Endothelial cell of umbilical vein (primary cell): ENCODE measurements around the gene MYO1E. TPM values are rescaled to one million over a fixed set of nuclear protein-coding genes. Genes with fewer than 3 reads are reported as not detected.
A peak's percentile ranks its signal among the peaks of the same experiment; 100 is the strongest.
"Not testable (repeated sequence)": the region's sequence is repeated elsewhere in the genome, so short reads cannot be mapped to it uniquely, and the experiment has no call there.

Source experiments
- BruUV-seq: library from RNA; stranded (reverse); fragments of 400-500 nt; replicated peaks from 2 replicates; lab custom pipeline; 2021; lab: Mats Ljungman, UMichigan
- CTCF ChIA-PET: fragments of 300-600, 350-600 bp; sonication (Branson Sonifier 250); formaldehyde crosslinking; loops from one replicate; lab custom pipeline; 2021; ENCODE audit warnings: antibody characterized with exemption, inconsistent platforms; lab: Charles Lee
- POLR2A ChIA-PET: fragments of 300-600, 350-600 bp; sonication (Branson Sonifier 250); formaldehyde crosslinking; loops from one replicate; lab custom pipeline; 2021; ENCODE audit warnings: antibody characterized with exemption, inconsistent platforms; lab: Charles Lee
- DNase-seq: peaks from one replicate; pipeline ENCODE4 v3.0.0-alpha.2; 2011; ENCODE audit warnings: low read depth, low spot score
- FAIRE-seq: peaks from 2 replicates; lab custom pipeline; 2011; peaks lifted over from hg19 to GRCh38; lab: Jason Lieb, UNC
- H2AFZ ChIP-seq: 2 replicates; pipeline ENCODE4 v1.6.0; 2012; ENCODE audit warnings: low read depth, low read length, control low read depth, inconsistent platforms
- H3K27ac ChIP-seq: 2 replicates; pipeline ENCODE4 v1.5.1; 2011; ENCODE audit warnings: low read depth, mild to moderate bottlenecking, control low read depth, low read length, moderate library complexity; ENCODE audit not compliant: insufficient read depth
- H3K27me3 ChIP-seq, 2 experiments: 2 replicates each; pipeline versions ENCODE4 v1.6.0 to v1.6.1; 2011; ENCODE audit warnings: low read length in 2 of 2, mixed read lengths in 1 of 2; ENCODE audit not compliant: control insufficient read depth in 2 of 2, insufficient read depth in 2 of 2
- H3K36me3 ChIP-seq, 2 experiments: 2 replicates in 1 of 2; 3 replicates in 1 of 2; pipeline ENCODE4 v1.5.1; 2011; ENCODE audit warnings: low read length in 2 of 2, mild to moderate bottlenecking in 1 of 2, moderate library complexity in 1 of 2; ENCODE audit not compliant: control insufficient read depth in 2 of 2, insufficient read depth in 2 of 2; ENCODE audit errors: extremely low read depth in 1 of 2
- H3K4me1 ChIP-seq: 3 replicates; pipeline ENCODE4 v1.5.1; 2011; ENCODE audit warnings: mild to moderate bottlenecking, low read length; ENCODE audit not compliant: control insufficient read depth, insufficient read depth; ENCODE audit errors: extremely low read depth
- H3K4me2 ChIP-seq: 2 replicates; pipeline ENCODE4 v1.6.1; 2011; ENCODE audit warnings: low read length, control low read depth, mixed read lengths; ENCODE audit not compliant: insufficient read depth
- H3K4me3 ChIP-seq, 3 experiments: fragments of 200-600 bp in 1 of 3; sonication (generic), shearing (Covaris generic) in 1 of 3; replicated peaks in 1 of 3; 2 replicates each; pipeline ENCODE4 v1.5.1; 2011 to 2016; ENCODE audit warnings: control low read depth in 3 of 3, low read length in 3 of 3, mild to moderate bottlenecking in 2 of 3, inconsistent platforms in 1 of 3, low read depth in 1 of 3, moderate library complexity in 1 of 3; ENCODE audit not compliant: insufficient read depth in 1 of 3
- H3K79me2 ChIP-seq: 2 replicates; pipeline ENCODE4 v1.6.0; 2012; ENCODE audit warnings: low read length, inconsistent platforms; ENCODE audit not compliant: control insufficient read depth, insufficient read depth
- H3K9ac ChIP-seq: replicated peaks from 2 replicates; pipeline ENCODE3; 2011; ENCODE audit warnings: low read length, control low read depth; ENCODE audit not compliant: insufficient read depth; ENCODE audit errors: extremely low read depth
- H3K9me1 ChIP-seq: replicated peaks from 3 replicates; pipeline ENCODE4 v1.6.0; 2011; ENCODE audit warnings: mild to moderate bottlenecking, low read length; ENCODE audit not compliant: control insufficient read depth, insufficient read depth; ENCODE audit errors: extremely low read depth
- H3K9me3 ChIP-seq: replicated peaks from 2 replicates; pipeline ENCODE4 v1.5.1; 2012; ENCODE audit warnings: low read length, inconsistent platforms; ENCODE audit not compliant: control insufficient read depth, insufficient read depth
- H4K20me1 ChIP-seq: replicated peaks from 2 replicates; pipeline ENCODE3; 2011; ENCODE audit warnings: mild to moderate bottlenecking, low read length; ENCODE audit not compliant: control insufficient read depth, insufficient read depth; ENCODE audit errors: extremely low read depth
- GATA2 ChIP-seq: IDR thresholded peaks from 2 replicates; pipeline ENCODE4 v1.7.0; 2011; ENCODE audit warnings: low read depth, mild to moderate bottlenecking, moderate library complexity, mixed read lengths, low read length; ENCODE audit not compliant: insufficient read length, insufficient read depth
- dilution Hi-C: fragments of 300-500 bp; cut with MboI; formaldehyde crosslinking; loops from one replicate; pipeline ENCODE4 v1.15.0; 2019; ENCODE audit warnings: low sequenced_read_pairs; ENCODE audit not compliant: extremely low pct_ligation_motif_present
- intact Hi-C: fragments of 100-400 bp; cut with micrococcal nuclease; formaldehyde crosslinking; loops from one replicate; pipeline ENCODE4 v1.10.0; 2022
- polyA plus RNA-seq, 4 experiments: library from polyadenylated mRNA; depleted of rRNA in 3 of 4; stranded (reverse) in 3 of 4; unstranded in 1 of 4; fragments of >200 nt; gene quantifications; 2 replicates each; pipeline versions ENCODE4 v1.2.1 to v1.2.3, GENCODE V29; 2011 to 2012; ENCODE audit warnings: missing spikeins in 1 of 4
- total RNA-seq: library from RNA; stranded (reverse); gene quantifications from 2 replicates; pipeline ENCODE4 v1.2.3, GENCODE V29; 2021
- TF ChIP-seq, protein P1 (sequence below), 2 donors: IDR thresholded peaks; 1 replicate in 1 of 2; 2 replicates in 1 of 2; pipeline ENCODE4 v1.5.1; 2011; ENCODE audit warnings: low read length in 2 of 2, mild to moderate bottlenecking in 2 of 2, moderate library complexity in 2 of 2, control low read depth in 1 of 2, inconsistent platforms in 1 of 2, low read depth in 1 of 2; ENCODE audit not compliant: insufficient read depth in 1 of 2; ENCODE audit errors: extremely low read depth in 1 of 2

The MYO1E gene
- total and polyA plus RNA-seq, 2 donors (not counting 3 experiments of a cell fraction or from before 2014, with no cell fraction given), result 31.6 to 218 TPM

DNA sequence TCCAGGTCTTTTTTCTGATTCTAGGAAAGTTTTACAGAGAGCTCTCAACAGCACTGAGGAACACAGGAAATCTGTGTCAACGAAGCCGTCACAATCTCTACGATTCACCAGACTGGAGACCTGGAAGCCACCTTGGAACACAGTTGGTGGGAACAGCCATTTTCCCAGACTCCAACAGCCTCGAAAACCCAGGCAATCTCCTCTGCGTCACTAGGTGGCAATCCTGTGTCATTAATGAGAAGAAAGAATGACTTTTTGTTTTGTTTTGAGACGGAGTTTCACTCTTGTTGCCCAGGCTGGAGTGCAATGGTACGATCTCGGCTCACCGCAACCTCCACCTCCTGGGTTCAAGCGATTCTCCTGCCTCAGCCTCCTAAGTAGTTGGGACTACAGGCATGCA is 228.1 kb downstream of the MYO1E start:
- H4K20me1 ChIP-seq, DNase-seq, H3K27me3 ChIP-seq, H3K4me3 ChIP-seq, H3K79me2 ChIP-seq, H3K4me1 ChIP-seq, dilution Hi-C loops, BruUV-seq, intact Hi-C loops, H3K27ac ChIP-seq, H3K9ac ChIP-seq, H3K9me3 ChIP-seq, H3K9me1 ChIP-seq, FAIRE-seq, H2AFZ ChIP-seq, H3K4me2 ChIP-seq, POLR2A ChIA-PET: not testable (repeated sequence)
- TF ChIP-seq, protein P1, sequence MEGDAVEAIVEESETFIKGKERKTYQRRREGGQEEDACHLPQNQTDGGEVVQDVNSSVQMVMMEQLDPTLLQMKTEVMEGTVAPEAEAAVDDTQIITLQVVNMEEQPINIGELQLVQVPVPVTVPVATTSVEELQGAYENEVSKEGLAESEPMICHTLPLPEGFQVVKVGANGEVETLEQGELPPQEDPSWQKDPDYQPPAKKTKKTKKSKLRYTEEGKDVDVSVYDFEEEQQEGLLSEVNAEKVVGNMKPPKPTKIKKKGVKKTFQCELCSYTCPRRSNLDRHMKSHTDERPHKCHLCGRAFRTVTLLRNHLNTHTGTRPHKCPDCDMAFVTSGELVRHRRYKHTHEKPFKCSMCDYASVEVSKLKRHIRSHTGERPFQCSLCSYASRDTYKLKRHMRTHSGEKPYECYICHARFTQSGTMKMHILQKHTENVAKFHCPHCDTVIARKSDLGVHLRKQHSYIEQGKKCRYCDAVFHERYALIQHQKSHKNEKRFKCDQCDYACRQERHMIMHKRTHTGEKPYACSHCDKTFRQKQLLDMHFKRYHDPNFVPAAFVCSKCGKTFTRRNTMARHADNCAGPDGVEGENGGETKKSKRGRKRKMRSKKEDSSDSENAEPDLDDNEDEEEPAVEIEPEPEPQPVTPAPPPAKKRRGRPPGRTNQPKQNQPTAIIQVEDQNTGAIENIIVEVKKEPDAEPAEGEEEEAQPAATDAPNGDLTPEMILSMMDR (IDR thresholded peaks at IDR 0.05; ENCODE audit: extremely low read depth in 1 of 2, insufficient read depth in 1 of 2, low read depth in 1 of 2, low read length in 2 of 2), result peak in 1 of 2 donors; percentile 5
- CTCF ChIA-PET, result interaction anchor here (1.5 kb wide), 1 partner anchor 363 kb away, joined by 4 read pairs; no protein-coding TSS in a partner anchor
- peaks cover 4 to 20% of the 10 kb centered on the region in 2 experiments for H3K36me3 ChIP-seq

GRCh38 chr15:59143281-59143680 is 229.4 kb downstream of the MYO1E start:
- H3K27me3 ChIP-seq, result no peaks in the 10 kb centered on the region
- dilution Hi-C loops, result no loop called here
- H3K9ac ChIP-seq, result no peak overlapping the region
- no TSS peak for BruUV-seq
- POLR2A ChIA-PET, result no interaction called here
- no peaks in the 10 kb centered on the region for H3K9me1 ChIP-seq
- no peaks in the 10 kb centered on the region for H3K9me3 ChIP-seq
- CTCF ChIA-PET, result interaction anchor here (1.2 kb wide), 1 partner anchor 163 kb away, joined by 3 read pairs; no protein-coding TSS in a partner anchor
- H2AFZ ChIP-seq, result no peak overlapping the region
- H3K4me2 ChIP-seq, result no peak overlapping the region
- H4K20me1 ChIP-seq, result no peaks in the 10 kb centered on the region
- no peak for DNase-seq
- H3K36me3 ChIP-seq, result peaks cover 4 to 20% of the 10 kb centered on the region in 2 experiments
- no peak overlapping the region for H3K4me3 ChIP-seq
- H3K4me1 ChIP-seq, result no peaks in the 10 kb centered on the region
- FAIRE-seq, result no peak
- no peak for TF ChIP-seq GATA2
- H3K79me2 ChIP-seq, result no peaks in the 10 kb centered on the region
- intact Hi-C loops, result no loop called here
- no peak overlapping the region for H3K27ac ChIP-seq
